GM21528 (cell line): ENCODE data around the gene DCDC2B.
"Not testable (repeated sequence)": the region's sequence is repeated elsewhere in the genome, so short reads cannot be mapped to it uniquely, and the experiment has no call there.

ENCODE experiments used
- ATAC-seq: cut with Tn5 transposase; IDR thresholded peaks from one replicate; pipeline ENCODE4 v1.9.1; 2021; ENCODE audit warnings: mild to moderate bottlenecking, moderate library complexity; ENCODE audit not compliant: unreplicated experiment, low FRiP score

DCDC2B gene

GRCh38 chr1:32255072-32256071 is 46.5 kb downstream of the DCDC2B start:
- no peak for ATAC-seq

- ATAC-seq, result no peak
These were observed 47.8 kb downstream of the DCDC2B start for GRCh38 chr1:32256473-32257226.

DNA sequence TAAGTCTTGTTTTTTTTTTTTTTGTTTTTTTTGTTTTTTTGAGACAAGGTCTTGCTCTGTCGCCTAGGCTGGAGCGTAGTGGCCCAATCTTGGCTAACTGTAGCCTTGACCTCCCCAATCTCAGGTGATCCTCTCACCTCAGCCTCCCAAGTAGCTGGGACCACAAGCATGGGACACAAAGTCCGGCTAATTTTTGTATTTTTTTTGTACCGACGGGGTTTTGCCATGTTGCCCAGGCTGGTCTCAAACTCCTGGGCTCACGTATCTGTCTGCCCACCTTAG is 48.3 kb downstream of the DCDC2B start:
- no peak for ATAC-seq

GRCh38 chr1:32263236-32263593 is 54.3 kb downstream of the DCDC2B start:
- not testable (repeated sequence) for ATAC-seq

DNA sequence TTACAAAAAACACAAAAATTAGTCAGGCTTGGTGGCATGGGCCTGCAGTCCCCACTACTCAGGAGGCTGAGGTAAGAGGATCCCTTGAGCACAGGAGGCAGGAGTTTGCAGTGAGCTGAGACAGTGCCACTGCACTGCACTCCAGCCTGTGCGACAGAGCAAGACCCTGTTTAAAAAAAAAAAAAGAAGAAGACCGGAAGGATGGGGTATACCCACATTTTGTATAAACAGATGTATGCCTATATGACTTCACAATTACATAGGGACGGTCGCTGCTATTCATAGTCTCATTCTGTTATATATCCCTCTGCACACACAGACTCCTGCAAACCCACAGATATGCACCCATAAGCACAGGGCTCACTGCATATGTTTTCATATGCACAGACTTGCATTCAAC is 54.9 kb downstream of the DCDC2B start:
- no peak for ATAC-seq
